ENCODE data around the gene MAP4K2. TPM values are rescaled to one million over a fixed set of nuclear protein-coding genes. Genes with fewer than 3 reads are reported as not detected.

The MAP4K2 gene
- total and polyA plus RNA-seq, 2 experiments from 2014 or later: 16.1 to 35.9 TPM

DNA sequence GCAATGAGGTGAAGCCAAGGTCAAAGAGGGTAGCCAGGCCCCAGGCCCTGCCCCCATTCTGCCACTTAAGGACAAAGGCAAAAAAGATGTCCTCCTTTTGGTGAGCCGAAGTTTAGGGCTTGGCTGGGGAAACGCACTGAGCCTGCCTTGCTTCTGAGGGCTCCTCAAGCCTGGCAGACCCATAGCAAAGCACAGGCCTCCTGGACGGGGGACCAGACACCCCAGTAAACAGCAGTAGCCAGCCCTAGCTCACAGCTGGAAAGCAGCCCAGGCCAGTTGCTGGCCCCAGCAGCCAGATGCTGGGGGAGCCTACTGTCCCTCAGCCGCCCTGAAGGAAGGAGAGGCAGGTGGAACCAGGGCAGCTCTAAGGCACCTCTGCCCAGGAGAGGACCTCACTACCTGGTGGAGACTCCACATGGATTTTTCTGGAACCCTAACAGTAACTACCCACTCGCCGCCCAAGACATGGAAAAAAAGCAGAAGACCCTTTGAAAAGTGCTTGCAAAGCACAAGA, 39.4 kb downstream of the MAP4K2 start:
- Histone ChIP-seq H3K4me1 (ENCODE audit: low read depth) (peaks cover 51% of the 10 kb centered on the region), H3K27me3 (no peaks in the 10 kb centered on the region), H3K36me3 (peaks cover 44% of the 10 kb centered on the region), H3K9me3 (ENCODE audit: low read depth) (no peaks in the 10 kb centered on the region), H3K4me3 (no peak overlapping the region), H3K27ac (peak overlapping the region; percentile 90)
- peak in 1 of 2 donors; percentile 35 for DNase-seq (ENCODE audit: low read depth in 1 of 2, low spot score in 1 of 2)
- TF ChIP-seq, protein P1, sequence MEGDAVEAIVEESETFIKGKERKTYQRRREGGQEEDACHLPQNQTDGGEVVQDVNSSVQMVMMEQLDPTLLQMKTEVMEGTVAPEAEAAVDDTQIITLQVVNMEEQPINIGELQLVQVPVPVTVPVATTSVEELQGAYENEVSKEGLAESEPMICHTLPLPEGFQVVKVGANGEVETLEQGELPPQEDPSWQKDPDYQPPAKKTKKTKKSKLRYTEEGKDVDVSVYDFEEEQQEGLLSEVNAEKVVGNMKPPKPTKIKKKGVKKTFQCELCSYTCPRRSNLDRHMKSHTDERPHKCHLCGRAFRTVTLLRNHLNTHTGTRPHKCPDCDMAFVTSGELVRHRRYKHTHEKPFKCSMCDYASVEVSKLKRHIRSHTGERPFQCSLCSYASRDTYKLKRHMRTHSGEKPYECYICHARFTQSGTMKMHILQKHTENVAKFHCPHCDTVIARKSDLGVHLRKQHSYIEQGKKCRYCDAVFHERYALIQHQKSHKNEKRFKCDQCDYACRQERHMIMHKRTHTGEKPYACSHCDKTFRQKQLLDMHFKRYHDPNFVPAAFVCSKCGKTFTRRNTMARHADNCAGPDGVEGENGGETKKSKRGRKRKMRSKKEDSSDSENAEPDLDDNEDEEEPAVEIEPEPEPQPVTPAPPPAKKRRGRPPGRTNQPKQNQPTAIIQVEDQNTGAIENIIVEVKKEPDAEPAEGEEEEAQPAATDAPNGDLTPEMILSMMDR (IDR thresholded peaks at IDR 0.05; ENCODE audit: low read depth, low read length): no peak

GRCh38 chr11:64762674-64763525, 40.1 kb downstream of the MAP4K2 start:
- Histone ChIP-seq H3K27ac (peak overlapping the region; percentile 90), H3K36me3 (peaks cover 37% of the 10 kb centered on the region), H3K4me1 (ENCODE audit: low read depth) (peaks cover 54% of the 10 kb centered on the region), H3K9me3 (ENCODE audit: low read depth) (no peaks in the 10 kb centered on the region), H3K27me3 (no peaks in the 10 kb centered on the region), H3K4me3 (no peak overlapping the region)
- TF ChIP-seq, protein P1 (IDR thresholded peaks at IDR 0.05; ENCODE audit: low read depth, low read length): no peak
- DNase-seq (ENCODE audit: low read depth in 1 of 2, low spot score in 1 of 2): peak in 1 of 2 donors; percentile 68

DNA sequence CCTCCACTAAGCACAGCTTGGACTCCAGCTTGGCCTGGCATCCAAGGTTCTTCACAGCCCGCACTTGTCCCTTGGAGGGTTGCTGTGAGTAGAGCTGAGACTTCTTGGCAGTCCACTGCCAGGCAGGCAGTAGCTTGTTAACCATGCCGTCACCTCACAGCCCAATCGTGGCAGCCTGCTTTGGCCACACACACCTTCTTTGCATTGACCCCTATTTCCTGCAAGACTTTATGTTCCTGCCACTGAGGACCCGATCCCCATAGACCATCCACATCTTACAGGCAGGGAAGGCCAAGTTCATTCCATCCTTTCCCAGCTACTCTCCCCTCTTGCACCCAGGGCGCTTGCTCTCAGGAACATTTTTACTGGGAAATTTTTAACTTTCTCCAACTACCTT, 40.7 kb downstream of the MAP4K2 start:
- DNase-seq (ENCODE audit: low read depth in 1 of 2, low spot score in 1 of 2): no peak
- H3K36me3 ChIP-seq: peaks cover 31% of the 10 kb centered on the region
- no peaks in the 10 kb centered on the region for H3K9me3 ChIP-seq (ENCODE audit: low read depth)
- no peaks in the 10 kb centered on the region for H3K27me3 ChIP-seq
- TF ChIP-seq, protein P1 (IDR thresholded peaks at IDR 0.05; ENCODE audit: low read depth, low read length): no peak
- no peak overlapping the region for H3K4me3 ChIP-seq
- H3K4me1 ChIP-seq (ENCODE audit: low read depth): peaks cover 54% of the 10 kb centered on the region
- peak overlapping the region; percentile 90 for H3K27ac ChIP-seq

- DNase-seq (ENCODE audit: low read depth in 1 of 2, low spot score in 1 of 2): no peak
- Histone ChIP-seq H3K27me3 (no peaks in the 10 kb centered on the region), H3K27ac (peak overlapping the region; percentile 90), H3K36me3 (peaks cover 22% of the 10 kb centered on the region), H3K4me1 (ENCODE audit: low read depth) (peaks cover 54% of the 10 kb centered on the region), H3K9me3 (ENCODE audit: low read depth) (no peaks in the 10 kb centered on the region), H3K4me3 (no peak overlapping the region)
- TF ChIP-seq, protein P1 (IDR thresholded peaks at IDR 0.05; ENCODE audit: low read depth, low read length): no peak
Measured at GRCh38 chr11:64760759-64761420, 42.1 kb downstream of the MAP4K2 start.

- peaks cover 50% of the 10 kb centered on the region for H3K4me1 ChIP-seq (ENCODE audit: low read depth)
- TF ChIP-seq, protein P1 (IDR thresholded peaks at IDR 0.05; ENCODE audit: low read depth, low read length): no peak
- H3K4me3 ChIP-seq: peak within 1 kb of the TSS; percentile 25
- H3K27ac ChIP-seq: peak within 1 kb of the TSS; percentile 90
- H3K27me3 ChIP-seq: no peaks in the 10 kb centered on the region
- peaks cover 13% of the 10 kb centered on the region for H3K36me3 ChIP-seq
- H3K9me3 ChIP-seq (ENCODE audit: low read depth): no peaks in the 10 kb centered on the region
- peak; percentile 94 to 95 for DNase-seq (ENCODE audit: low read depth in 1 of 2, low spot score in 1 of 2)
Measured at GRCh38 chr11:64759722-64760719, 43.0 kb downstream of the MAP4K2 start, which contains the start of gene PYGM. PYGM (minus strand) TSS chr11:64759974; CDS start chr11:64759898, 76 bp downstream.
